Uterus (tissue), 2 donors: ENCODE measurements around the gene DHX35.

Experiments used
- POLR2A ChIP-seq, 2 donors: fragments of 450-650 bp; IDR thresholded peaks; one replicate each; pipeline ENCODE4 v1.6.1; 2016; ENCODE audit warnings: antibody characterized with exemption in 2 of 2, mild to moderate bottlenecking in 1 of 2, moderate library complexity in 1 of 2
- TF ChIP-seq, protein P1 (sequence below), 4 experiments: fragments of 200-600 bp in 2 of 4; fragments of 450-650 bp in 2 of 4; sonication (generic) in 2 of 4; IDR thresholded peaks; one replicate each; pipeline ENCODE4 v1.5.1; 2016 to 2019; ENCODE audit warnings: antibody characterized with exemption in 4 of 4, mild to moderate bottlenecking in 2 of 4, moderate library complexity in 1 of 4

DNA sequence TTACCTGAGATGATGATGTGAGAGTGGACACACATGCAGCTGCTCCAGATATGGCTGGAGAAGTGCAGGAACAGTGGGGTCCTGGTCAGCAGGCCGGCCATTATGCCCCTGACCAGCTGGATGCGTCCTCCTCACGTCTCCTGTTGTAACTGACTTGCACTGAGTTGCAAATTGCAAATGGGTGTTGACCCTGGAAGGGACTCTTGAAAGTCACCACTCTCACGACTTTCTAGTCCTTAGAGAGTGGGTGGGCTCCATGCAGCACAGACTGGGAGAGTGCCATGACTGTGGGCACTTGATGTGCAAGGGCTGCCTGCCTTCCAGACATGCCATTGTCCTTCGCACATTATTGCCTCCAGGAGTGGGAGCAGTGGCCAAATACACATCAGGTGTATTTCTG is 25.1 kb upstream of the DHX35 start:
- TF ChIP-seq, protein P1, sequence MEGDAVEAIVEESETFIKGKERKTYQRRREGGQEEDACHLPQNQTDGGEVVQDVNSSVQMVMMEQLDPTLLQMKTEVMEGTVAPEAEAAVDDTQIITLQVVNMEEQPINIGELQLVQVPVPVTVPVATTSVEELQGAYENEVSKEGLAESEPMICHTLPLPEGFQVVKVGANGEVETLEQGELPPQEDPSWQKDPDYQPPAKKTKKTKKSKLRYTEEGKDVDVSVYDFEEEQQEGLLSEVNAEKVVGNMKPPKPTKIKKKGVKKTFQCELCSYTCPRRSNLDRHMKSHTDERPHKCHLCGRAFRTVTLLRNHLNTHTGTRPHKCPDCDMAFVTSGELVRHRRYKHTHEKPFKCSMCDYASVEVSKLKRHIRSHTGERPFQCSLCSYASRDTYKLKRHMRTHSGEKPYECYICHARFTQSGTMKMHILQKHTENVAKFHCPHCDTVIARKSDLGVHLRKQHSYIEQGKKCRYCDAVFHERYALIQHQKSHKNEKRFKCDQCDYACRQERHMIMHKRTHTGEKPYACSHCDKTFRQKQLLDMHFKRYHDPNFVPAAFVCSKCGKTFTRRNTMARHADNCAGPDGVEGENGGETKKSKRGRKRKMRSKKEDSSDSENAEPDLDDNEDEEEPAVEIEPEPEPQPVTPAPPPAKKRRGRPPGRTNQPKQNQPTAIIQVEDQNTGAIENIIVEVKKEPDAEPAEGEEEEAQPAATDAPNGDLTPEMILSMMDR (IDR thresholded peaks at IDR 0.05): no peak
- no peak for TF ChIP-seq POLR2A (IDR thresholded peaks at IDR 0.05)
